HL-60/S4 treated with phorbol 12-myristate 13-acetate at 8.2 ng/mL for 4 days and 3 days (cell line): Measurements from ENCODE around the gene DAND5.

Experiments used
- in situ Hi-C: fragments of 300-500 bp; cut with MboI; formaldehyde crosslinking; loops from 2 replicates; pipeline ENCODE4 v1.15.0; 2022; ENCODE audit warnings: low sequenced_read_pairs

DAND5 gene

DNA sequence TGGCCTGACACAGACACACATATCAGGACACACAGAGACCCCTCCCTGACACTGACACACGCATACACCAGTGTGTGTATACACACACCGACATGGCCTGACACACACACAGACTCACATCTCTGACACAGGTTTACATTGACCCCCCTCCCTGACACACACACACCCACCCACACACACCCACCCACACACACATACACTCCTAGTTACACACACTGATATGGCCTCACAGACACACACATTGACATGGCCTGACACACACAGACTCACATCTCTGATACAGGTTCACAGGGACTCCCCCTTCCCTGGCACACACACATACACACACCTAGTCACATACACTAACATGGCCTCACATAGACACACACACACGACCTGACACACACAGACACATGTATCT lies 21.5 kb downstream of the DAND5 start:
- in situ Hi-C loops, result loop anchor here (25.0 kb wide), 1 partner anchor 596 kb away; no protein-coding TSS in a partner anchor

DNA sequence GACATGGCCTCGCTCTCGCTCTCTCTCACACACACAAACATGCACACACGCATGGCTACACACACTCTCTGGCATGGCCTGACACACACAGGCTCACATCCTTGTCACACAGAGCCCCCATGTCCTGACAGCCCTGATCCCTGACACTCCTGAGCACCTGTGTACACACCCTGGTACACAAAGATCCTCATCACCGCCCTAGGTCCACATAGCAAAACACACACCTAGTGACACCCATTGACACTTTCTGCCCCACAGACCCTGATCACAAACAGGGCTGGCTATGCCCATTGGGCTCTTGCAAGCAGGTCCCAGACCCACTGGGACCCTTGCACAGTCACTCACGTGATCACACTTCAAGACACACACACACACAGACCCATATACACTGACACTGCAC lies 21.9 kb downstream of the DAND5 start:
- in situ Hi-C loops, result loop anchor here (25.0 kb wide), 1 partner anchor 596 kb away; no protein-coding TSS in a partner anchor

DNA sequence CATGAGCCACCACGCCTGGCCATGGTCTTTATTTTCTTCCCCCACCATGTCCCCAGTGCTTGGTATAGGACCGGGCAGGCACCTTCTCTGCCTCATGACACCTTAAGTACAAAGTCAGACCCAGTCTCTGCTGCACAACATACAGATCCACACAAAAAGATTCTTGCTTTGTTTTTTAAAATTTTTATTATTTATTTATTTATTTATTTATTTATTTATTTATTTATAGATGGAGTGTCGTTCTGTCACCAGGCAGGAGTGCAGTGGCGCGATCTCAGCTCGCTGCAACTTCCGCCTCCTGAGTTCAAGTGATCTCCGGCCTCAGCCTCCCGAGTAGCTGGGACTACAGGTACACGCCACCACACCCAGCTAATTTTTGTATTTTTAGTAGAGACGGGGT lies 23.4 kb downstream of the DAND5 start:
- in situ Hi-C loops, result loop anchor here (25.0 kb wide), 1 partner anchor 595 kb away; no protein-coding TSS in a partner anchor

DNA sequence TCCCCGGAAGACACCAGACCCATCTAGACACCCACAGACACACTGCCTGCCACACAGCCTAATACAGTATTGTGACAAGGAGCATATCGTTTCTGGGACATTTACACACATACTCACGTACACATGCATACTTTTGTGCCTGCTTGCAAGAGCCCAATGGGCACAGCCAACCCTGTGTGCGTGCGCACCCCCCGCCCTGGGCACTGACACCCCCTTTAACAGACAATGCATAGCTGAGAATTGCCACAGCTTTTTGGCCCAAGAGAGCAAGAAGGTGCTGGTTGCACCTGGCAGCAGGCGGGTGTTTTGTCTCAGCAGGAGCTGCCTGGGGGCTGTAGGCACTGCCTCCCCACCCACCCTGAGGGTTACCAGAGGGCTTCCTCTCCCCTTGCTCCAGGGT lies 24.2 kb downstream of the DAND5 start:
- in situ Hi-C loops, result loop anchor here (25.0 kb wide), 1 partner anchor 594 kb away; no protein-coding TSS in a partner anchor

DNA sequence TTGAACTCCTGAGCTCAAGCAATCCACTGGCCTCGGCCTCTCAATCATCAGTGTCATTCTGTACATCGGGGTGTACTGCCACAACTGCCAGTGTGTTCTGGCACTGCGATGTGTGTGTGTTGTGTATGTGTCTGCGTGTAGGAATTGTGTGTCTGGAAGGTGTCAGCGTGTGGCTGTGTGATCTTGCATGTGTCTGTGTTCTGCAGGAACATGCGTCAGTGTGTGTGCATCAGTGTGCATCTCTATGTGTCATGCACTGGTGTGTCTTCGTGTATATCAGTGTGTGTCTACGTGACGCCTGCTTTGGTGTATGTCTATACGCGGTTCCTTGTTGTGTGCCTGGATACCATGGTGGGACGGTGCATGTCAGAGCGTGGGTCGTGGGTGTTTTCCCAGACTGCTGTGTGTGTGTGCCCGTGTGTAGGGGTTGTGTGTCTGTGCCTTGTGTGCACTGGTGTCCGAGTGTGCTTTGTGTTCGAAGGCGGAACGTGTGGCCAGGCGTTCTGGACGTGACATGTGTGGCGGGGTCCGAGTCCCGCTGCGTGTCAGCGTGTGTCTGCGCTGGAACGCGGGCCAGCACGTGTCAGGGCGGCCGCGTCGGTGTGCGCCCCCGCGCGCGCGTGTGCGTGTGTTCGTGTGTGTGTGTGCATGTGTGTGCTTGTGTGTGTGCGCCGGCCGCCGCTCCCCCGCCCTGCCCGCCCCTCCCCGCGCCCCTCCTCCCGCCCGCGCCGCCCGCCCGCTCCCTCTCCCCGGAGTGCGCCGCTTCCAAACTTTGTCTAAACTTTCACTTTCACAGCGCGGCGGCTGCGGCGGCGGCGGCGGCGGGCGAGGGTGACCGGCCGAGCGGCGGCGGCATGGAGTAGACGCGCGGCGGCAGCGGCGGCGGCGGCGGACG lies 25.6 kb downstream of the DAND5 start, which contains the start of gene NFIX:
Gene NFIX (plus strand): TSS at position 775 of the 895 bp plus-strand sequence. CDS start 363 bp downstream, outside the sequence.
- in situ Hi-C loops, result loop anchor here (25.0 kb wide), 1 partner anchor 592 kb away; no protein-coding TSS in a partner anchor

DNA sequence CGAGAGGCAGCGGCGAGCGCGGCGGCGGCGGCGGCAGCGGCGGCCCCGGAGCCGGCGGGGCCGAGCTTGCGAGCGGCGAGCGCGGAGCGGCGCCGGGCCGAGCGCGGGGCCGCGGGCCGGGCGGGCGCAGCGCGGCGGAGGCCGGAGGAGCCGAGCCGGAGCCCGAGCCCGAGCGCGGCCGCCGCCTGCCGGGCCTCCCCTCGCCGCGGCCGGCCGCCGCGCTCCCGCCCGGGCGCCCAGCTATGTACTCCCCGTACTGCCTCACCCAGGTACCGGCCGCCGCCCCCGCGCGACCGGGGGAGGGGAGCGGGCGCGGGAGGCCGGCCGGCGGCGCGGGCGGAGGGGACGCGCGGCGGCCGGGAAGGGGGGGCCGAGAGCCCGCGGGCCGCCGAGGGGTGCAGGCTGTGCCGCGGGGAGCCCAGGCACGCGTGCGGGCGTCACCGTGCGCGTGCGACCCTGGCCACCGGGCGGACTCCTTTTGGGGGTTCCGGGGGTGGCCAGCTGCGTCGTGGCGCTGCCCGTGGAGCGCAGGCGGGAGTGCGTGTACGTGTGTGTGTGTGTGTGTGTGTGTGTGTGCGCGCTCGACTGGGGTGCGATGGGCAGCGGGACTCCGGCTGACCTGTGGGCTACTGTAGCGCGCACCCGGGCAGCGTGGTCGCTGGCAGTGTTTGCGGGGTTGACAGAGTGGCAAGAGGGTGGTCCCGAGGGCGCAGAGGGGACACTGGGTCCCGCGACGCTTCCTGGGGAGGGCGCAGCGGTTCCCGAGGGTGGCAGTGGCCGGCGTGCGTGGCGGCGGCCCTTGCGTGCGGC lies 26.4 kb downstream of the DAND5 start:
- in situ Hi-C loops, result loop anchor here (25.0 kb wide), 1 partner anchor 592 kb away; no protein-coding TSS in a partner anchor

DNA sequence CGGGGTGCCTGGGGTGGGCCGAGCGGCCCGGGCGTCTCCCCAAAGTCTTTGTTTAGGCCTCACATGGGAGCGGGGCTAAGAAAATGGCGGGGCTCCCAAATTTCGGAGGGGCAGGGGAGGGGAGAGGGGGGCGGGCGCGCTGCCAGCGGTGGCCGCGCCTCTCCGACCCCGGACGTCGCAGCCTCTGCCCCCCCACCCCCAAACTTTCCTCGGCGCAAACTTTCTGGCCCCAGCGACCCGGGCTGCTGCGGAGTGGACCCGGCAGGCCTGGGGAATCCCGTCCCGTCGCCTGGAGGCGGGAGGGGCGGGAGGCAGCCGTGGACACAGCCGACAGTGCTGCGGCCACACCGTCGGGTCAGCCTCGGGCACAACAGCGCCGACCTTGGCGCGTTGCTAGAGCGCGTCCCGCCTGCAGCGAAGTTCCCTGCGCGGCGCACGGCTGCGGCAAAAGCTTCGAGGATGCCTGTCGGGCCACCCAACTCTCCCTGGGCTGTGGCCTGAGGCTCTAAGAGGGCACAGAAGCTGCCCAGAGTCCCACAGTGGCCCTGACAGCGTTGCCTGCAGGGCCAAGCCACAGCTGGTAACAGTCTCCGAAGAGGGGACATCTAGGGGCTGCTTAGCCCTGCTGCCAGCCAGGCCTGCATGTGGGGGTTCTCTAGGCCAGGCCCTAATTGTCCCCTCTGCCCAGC lies 27.2 kb downstream of the DAND5 start:
- in situ Hi-C loops, result loop anchor here (25.0 kb wide), 1 partner anchor 591 kb away; no protein-coding TSS in a partner anchor

DNA sequence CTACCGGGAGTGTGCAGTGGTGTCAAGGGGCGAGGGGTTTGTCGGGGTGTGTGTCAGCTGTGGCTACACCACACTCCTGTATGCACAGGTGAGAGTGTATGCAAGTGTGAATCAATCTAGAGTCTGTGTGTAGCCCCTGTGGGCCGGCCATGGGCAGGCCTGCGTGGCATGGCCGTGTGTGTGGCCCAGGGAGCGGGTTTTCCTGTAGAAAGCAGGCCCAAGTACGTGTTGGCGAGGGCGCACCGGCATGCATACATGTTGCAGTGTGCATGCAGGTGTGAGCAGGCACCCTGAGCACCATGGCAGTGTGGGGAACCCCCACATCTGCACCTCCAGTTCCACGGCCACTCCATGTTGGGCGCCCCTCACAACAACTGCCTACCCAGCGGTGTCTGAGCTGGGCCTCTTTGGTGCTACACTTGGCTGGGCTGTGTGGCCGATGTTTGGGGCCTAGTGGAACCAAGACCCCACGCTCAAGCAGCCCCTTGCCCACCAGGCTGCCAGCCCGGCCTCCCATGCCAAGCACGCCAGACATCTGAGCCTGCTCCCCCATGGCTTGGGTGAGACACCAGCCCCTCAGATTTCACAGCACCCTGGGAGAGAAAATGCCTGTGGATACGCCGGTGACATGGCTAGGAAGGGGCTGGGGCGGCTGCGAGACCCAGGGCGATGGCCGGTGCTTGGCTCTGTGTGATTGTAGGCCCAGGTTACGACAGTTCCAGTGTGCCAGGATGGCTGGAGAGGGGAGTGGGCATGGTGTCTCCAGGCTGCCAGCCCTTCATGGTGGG lies 28.0 kb downstream of the DAND5 start:
- in situ Hi-C loops, result loop anchor here (25.0 kb wide), 1 partner anchor 590 kb away; no protein-coding TSS in a partner anchor

DNA sequence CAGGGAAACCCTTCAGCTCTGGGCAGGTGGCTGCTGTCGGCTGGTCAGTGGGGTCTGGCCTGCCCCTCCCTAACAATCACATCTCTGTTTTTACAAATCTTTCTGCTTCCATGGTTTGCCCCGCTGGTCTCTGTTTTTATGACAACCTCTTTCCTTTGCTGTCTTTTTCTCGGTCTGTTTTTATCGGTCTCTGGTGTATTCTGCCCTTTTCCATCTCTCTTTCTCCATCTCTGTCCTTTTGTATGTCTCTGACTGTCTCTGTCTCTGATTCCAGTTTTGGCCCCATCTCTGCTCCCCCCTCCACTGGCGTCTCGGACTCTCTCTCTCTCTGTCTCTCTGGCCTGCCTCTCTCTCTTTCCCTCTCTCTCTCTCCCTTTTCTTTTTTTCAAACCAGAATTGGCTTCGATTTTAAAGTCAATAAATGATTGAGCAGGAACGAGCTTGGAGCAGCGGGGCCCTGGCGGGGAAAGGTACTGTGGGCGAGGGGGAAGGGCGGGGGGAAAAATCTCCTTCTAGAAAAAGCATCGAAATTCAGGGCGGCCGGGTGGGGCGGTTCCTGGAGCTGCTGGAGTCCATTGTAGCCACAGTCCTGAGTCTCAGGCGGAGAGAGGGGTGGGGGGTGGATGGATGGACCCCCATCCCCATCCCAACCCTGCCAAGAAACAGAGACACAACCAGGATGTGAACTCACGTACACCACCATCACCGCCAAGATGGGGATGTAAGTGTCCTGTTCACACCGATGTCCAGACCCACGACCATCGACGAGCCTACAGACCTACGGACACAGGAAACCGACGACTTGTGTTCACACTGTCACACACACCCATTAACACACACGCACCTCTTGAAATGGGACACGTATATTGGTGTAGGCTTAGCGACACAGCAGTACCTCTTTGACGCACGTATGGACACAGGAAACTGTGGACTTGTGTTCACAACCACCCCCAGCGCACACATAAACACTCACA lies 28.9 kb downstream of the DAND5 start:
- in situ Hi-C loops, result loop anchor here (25.0 kb wide), 1 partner anchor 589 kb away; no protein-coding TSS in a partner anchor

DNA sequence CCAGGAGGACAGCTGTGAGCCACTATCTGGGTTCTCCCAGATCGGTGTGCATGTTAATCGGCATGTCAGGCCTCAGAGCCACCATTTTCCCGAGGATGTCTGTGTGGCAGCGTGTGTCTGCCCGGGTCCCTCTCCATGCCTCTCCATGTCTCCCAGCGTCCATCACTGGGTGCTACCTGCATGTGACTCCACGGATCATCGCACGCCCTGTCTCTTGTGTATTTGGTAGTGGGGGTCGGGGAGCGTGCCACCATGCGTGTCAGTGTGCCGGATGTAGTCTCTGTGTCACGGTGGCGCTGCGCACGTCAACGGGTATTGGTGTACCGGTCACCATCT lies 31.8 kb downstream of the DAND5 start:
- in situ Hi-C loops, result no loop called here

DNA sequence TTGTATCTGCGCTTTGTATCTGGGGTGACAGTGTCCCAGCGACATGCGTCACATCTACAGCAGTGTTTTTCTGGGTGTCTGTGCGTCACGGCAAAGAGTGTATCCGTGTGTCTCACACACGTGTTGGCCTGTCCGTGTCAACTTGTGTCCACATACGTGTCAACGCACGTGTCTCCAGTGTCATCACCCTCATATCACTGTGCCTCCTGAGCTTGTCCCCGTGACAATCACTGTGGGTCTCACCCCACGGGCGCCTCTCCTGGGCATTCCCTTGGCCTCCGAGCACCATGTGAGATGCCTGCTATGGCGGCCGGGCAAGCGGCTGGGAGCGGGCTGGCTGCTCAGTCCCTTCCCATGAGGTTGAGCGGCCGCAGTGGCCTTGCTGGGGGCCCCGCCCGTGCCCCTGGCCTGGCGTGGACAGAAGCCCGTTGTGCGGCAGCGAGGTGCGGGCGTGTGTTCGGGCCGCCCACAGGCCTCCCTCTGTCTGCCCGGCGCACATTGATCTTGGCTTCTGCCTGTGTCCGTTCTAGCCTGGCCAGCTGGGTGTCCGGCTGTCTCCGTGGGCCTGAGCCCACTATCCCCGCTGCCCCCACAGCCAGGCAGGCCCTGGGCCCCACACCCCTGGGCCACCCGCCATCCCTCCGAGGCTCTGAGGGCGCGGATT lies 32.3 kb downstream of the DAND5 start:
- in situ Hi-C loops, result no loop called here

DNA sequence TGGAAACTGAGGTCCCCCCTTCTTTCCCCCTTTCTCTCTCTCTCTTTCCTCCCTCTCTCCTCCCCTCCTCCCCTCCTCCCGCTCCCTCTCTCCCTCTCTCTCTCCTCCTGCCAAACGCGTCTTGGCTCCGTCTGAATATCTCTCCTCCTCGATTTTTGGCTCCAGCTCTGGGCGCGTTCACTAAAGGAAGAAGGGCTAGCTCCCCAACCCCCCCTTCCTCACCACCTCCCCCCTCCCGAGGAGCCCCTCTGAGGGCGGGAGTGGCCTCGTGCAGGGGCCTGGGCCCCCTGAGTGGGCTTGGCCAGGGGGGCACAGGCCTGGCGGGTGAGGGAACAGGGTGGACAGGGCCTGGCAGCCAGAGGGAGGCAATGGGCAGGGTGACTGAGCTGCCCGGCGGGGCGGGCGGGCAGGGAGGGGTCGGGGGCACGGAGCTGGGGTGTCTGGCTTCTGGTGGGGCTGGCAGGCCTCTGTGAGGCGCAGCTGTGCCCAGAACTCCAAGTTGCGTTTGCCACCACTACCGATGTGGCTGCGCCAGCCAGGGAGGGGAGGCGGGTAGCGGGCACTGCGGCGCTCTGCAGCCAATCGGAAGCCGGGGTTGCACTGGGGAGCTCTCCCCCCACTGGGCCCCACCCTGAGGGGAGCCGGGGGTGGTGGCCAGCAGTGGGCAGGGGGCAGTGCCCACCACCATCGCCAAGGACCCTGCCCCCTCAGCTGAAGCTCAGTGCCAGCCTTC lies 33.0 kb downstream of the DAND5 start:
- in situ Hi-C loops, result no loop called here

DNA sequence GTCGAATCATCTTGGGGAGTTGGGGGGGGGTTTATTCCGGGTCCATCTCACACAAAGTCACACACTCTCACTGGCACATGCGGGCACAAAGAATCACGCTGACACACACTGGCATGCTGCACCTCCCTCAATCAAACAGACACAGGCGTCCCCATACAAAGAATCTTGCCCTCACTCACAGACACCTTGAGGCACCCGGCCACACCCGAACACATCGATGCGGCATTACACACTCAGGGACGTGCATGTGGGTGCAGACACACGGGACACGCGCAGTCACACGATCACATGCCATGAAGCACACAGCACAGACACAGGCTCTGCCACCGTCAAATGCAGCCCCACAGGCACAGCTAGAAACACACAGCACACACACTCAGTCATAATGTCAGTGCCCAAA lies 33.7 kb downstream of the DAND5 start:
- in situ Hi-C loops, result no loop called here

DNA sequence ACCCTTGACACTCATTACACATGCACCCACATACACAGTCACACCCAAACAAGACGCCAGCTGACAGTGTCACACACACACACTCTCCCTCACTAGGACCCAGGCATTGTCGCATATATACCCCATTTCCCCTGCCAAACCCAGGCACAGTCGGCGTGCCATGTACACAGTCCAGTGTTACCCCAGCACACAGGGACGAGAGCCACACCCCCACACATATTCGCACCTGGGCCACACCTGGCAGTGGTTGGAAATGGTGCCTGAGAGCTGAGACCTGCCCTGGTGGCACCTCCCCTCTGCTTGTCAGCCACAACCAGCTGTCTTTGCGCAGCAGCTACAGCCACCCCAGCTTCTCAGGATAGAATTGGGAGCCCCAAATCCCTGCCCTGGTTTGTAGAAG lies 34.9 kb downstream of the DAND5 start:
- in situ Hi-C loops, result no loop called here

DNA sequence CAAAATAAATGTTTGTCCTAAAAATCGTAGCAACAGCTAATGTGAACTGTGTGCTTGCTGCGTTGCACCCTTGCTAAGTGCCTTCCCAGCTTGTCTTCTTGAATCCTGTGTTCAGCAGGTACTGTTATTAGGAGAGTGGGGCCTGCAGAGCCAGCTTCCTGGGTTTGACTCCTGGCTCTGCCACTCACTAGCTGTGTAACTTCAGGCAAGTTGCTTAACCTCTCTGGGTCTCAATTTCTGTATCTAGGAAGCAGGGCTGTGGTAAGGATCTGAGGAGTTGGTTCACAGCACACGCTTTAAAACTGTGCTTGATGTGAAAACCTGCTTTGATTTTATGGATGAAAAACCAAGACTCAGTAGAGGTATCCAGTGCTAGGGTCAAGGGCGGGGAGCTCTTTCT lies 35.9 kb downstream of the DAND5 start:
- in situ Hi-C loops, result no loop called here

DNA sequence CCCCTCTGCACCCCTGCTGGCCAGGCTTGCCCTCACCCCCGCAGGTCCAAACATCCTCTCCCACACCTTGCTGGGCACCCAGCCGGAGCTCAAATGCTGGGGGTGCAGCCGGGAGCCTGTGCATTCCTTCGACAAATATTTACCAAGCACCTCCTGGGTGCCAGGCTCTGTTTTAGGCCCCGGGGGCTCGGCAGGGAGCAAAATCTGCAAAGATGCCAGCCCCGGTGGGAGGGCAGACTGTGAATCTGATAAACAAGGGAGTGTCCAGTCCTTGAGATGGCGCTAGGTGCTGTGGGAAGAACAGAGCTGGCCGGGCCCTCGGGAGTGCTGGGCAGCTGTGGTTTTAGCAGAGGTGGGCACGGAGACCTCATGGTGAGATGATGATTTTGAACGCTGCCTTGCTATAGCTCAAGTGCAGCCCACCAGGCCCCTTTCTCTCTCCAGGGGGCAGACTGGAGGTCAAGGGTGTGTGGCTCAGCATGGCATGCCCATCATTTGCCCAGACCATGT lies 36.5 kb downstream of the DAND5 start:
- in situ Hi-C loops, result no loop called here
